ENCODE results near the gene MELK.

- no peak for TF ChIP-seq POLR2A (IDR thresholded peaks at IDR 0.05)
- TF ChIP-seq CTCF (IDR thresholded peaks at IDR 0.05): no peak
Measured at GRCh38 chr9:36690412-36691168, 117.9 kb downstream of the MELK start.

Measured in gastroesophageal sphincter (tissue), 3 donors.